GM12878 (cell line): ENCODE measurements around the gene GNAO1.

ENCODE experiments used
- CBFB ChIP-seq: IDR thresholded peaks from 2 replicates; pipeline ENCODE4 v1.6.1; 2016; ENCODE audit warnings: antibody characterized with exemption, low read depth
- EGR1 ChIP-seq, 2 experiments: IDR thresholded peaks; 1 replicate in 1 of 2; 2 replicates in 1 of 2; pipeline ENCODE4 v1.6.1; 2011 to 2012; ENCODE audit warnings: low read depth in 2 of 2, low read length in 2 of 2, borderline replicate concordance in 1 of 2, mild to moderate bottlenecking in 1 of 2, moderate library complexity in 1 of 2
- EZH2 ChIP-seq: IDR thresholded peaks from 2 replicates; pipeline ENCODE4 v1.6.1; 2012; ENCODE audit warnings: low read depth, mild to moderate bottlenecking, control low read depth, inconsistent platforms, low read length, borderline replicate concordance; ENCODE audit not compliant: control insufficient read depth
- JUND ChIP-seq: IDR thresholded peaks from 2 replicates; pipeline ENCODE4 v1.6.1; 2012; ENCODE audit warnings: low read depth, mild to moderate bottlenecking, low read length, improper control_type of control experiment, moderate library complexity
- MYC ChIP-seq: IDR thresholded peaks from 2 replicates; pipeline ENCODE4 v1.6.1; 2011; ENCODE audit warnings: mild to moderate bottlenecking, low read length, moderate library complexity, inconsistent platforms; ENCODE audit not compliant: insufficient read depth, insufficient replicate concordance, insufficient read length, severe bottlenecking
- NFYB ChIP-seq: IDR thresholded peaks from 2 replicates; pipeline ENCODE4 v1.6.1; 2011; ENCODE audit warnings: low read depth, mild to moderate bottlenecking, low read length, improper control_type of control experiment, moderate library complexity; ENCODE audit not compliant: insufficient read depth
- NR2C1 ChIP-seq: fragments of 450-650 bp; IDR thresholded peaks from 2 replicates; pipeline ENCODE4 v1.6.1; 2017; ENCODE audit warnings: antibody characterized with exemption, mild to moderate bottlenecking, moderate library complexity
- NR2C2 ChIP-seq: IDR thresholded peaks from 2 replicates; pipeline ENCODE4 v1.6.1; 2011; ENCODE audit warnings: borderline replicate concordance, low read depth; ENCODE audit not compliant: control insufficient read depth, insufficient read length
- SMC3 ChIP-seq: IDR thresholded peaks from 2 replicates; pipeline ENCODE4 v1.6.1; 2011; ENCODE audit warnings: low read length, improper control_type of control experiment, borderline replicate concordance
- TF ChIP-seq, protein P1 (sequence below): IDR thresholded peaks from 2 replicates; pipeline ENCODE4 v1.6.1; 2012; ENCODE audit warnings: mild to moderate bottlenecking, low read depth, low read length
- TF ChIP-seq, protein P2 (sequence below), 3 experiments: IDR thresholded peaks in 2 of 3; conservative IDR thresholded peaks in 1 of 3; 2 replicates each; pipeline ENCODE4 v1.5.1; 2011; ENCODE audit warnings: low read depth in 3 of 3, low read length in 3 of 3, mild to moderate bottlenecking in 3 of 3, control low read depth in 2 of 3, moderate library complexity in 2 of 3, inconsistent platforms in 1 of 3, mixed read lengths in 1 of 3; ENCODE audit not compliant: control insufficient read depth in 2 of 3, insufficient read depth in 1 of 3; ENCODE audit errors: extremely low read depth in 1 of 3
- TF ChIP-seq, protein P3 (sequence below): IDR thresholded peaks from 2 replicates; pipeline ENCODE4 v1.6.1; 2012; ENCODE audit warnings: low read length, inconsistent platforms
- TF ChIP-seq, protein P4 (sequence below): IDR thresholded peaks from 2 replicates; pipeline ENCODE4 v1.6.1; 2011; ENCODE audit warnings: mild to moderate bottlenecking, low read depth, low read length, moderate library complexity; ENCODE audit not compliant: insufficient replicate concordance

DNA sequence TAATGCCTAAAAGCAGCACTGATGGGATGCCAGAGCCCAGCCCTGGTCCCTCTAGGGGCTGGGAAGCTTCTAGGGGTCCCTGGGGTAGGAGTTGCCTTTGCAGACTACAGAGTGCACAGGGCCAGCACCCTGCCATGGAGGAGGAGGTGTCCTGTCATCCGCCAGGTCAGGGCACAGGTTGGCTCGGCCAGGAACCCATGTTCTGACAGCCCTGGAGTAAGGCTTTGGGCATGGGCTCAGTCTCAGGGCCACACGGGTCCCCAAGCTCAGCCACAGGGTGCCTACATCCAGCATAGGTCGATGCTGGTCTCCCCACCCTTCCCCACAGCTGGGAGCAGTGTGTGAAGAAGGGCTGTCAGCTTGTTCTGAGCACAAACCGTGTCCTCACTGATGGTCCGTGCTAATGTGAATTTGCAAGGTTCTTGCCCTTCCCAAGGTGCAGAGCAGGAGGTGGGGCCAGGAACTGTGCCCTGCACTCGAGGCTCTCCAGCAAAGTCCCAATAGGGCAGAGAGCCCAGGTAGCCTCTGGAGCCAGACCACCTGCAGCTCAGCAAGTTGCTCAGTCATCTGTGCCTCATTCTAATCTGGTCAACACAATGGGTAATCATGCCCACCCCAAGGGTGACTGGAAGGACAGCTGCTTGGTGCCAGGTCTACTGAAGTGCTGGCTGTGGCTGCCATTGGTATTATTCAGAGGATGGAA is 161.2 kb downstream of the GNAO1 start:
- TF ChIP-seq NR2C2 (no peak), EGR1 (IDR thresholded peaks at IDR 0.05; ENCODE audit: borderline replicate concordance in 1 of 2, low read depth in 2 of 2, low read length in 2 of 2) (no peak), SMC3 (no peak), EZH2 (no peak), NR2C1 (no peak), JUND (no peak), NFYB (no peak), MYC (no peak), CBFB (no peak)
- TF ChIP-seq, protein P1, sequence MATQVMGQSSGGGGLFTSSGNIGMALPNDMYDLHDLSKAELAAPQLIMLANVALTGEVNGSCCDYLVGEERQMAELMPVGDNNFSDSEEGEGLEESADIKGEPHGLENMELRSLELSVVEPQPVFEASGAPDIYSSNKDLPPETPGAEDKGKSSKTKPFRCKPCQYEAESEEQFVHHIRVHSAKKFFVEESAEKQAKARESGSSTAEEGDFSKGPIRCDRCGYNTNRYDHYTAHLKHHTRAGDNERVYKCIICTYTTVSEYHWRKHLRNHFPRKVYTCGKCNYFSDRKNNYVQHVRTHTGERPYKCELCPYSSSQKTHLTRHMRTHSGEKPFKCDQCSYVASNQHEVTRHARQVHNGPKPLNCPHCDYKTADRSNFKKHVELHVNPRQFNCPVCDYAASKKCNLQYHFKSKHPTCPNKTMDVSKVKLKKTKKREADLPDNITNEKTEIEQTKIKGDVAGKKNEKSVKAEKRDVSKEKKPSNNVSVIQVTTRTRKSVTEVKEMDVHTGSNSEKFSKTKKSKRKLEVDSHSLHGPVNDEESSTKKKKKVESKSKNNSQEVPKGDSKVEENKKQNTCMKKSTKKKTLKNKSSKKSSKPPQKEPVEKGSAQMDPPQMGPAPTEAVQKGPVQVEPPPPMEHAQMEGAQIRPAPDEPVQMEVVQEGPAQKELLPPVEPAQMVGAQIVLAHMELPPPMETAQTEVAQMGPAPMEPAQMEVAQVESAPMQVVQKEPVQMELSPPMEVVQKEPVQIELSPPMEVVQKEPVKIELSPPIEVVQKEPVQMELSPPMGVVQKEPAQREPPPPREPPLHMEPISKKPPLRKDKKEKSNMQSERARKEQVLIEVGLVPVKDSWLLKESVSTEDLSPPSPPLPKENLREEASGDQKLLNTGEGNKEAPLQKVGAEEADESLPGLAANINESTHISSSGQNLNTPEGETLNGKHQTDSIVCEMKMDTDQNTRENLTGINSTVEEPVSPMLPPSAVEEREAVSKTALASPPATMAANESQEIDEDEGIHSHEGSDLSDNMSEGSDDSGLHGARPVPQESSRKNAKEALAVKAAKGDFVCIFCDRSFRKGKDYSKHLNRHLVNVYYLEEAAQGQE = no peak
- TF ChIP-seq, protein P2, sequence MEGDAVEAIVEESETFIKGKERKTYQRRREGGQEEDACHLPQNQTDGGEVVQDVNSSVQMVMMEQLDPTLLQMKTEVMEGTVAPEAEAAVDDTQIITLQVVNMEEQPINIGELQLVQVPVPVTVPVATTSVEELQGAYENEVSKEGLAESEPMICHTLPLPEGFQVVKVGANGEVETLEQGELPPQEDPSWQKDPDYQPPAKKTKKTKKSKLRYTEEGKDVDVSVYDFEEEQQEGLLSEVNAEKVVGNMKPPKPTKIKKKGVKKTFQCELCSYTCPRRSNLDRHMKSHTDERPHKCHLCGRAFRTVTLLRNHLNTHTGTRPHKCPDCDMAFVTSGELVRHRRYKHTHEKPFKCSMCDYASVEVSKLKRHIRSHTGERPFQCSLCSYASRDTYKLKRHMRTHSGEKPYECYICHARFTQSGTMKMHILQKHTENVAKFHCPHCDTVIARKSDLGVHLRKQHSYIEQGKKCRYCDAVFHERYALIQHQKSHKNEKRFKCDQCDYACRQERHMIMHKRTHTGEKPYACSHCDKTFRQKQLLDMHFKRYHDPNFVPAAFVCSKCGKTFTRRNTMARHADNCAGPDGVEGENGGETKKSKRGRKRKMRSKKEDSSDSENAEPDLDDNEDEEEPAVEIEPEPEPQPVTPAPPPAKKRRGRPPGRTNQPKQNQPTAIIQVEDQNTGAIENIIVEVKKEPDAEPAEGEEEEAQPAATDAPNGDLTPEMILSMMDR (IDR thresholded peaks at IDR 0.05 in 2 of 3, conservative IDR thresholded peaks at IDR 0.05 in 1 of 3; ENCODE audit: control insufficient read depth in 2 of 3, extremely low read depth in 1 of 3, insufficient read depth in 1 of 3, low read depth in 3 of 3, low read length in 3 of 3) = no peak
- TF ChIP-seq, protein P3, sequence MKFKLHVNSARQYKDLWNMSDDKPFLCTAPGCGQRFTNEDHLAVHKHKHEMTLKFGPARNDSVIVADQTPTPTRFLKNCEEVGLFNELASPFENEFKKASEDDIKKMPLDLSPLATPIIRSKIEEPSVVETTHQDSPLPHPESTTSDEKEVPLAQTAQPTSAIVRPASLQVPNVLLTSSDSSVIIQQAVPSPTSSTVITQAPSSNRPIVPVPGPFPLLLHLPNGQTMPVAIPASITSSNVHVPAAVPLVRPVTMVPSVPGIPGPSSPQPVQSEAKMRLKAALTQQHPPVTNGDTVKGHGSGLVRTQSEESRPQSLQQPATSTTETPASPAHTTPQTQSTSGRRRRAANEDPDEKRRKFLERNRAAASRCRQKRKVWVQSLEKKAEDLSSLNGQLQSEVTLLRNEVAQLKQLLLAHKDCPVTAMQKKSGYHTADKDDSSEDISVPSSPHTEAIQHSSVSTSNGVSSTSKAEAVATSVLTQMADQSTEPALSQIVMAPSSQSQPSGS = no peak
- TF ChIP-seq, protein P4, sequence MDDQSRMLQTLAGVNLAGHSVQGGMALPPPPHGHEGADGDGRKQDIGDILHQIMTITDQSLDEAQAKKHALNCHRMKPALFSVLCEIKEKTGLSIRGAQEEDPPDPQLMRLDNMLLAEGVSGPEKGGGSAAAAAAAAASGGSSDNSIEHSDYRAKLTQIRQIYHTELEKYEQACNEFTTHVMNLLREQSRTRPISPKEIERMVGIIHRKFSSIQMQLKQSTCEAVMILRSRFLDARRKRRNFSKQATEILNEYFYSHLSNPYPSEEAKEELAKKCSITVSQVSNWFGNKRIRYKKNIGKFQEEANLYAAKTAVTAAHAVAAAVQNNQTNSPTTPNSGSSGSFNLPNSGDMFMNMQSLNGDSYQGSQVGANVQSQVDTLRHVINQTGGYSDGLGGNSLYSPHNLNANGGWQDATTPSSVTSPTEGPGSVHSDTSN = no peak
